ENCODE measurements around the gene CSRNP3. TPM values are rescaled to one million over a fixed set of nuclear protein-coding genes. Genes with fewer than 3 reads are reported as not detected.

The CSRNP3 gene
- total RNA-seq, 1 donor from 2014 or later: 1.9 TPM

DNA sequence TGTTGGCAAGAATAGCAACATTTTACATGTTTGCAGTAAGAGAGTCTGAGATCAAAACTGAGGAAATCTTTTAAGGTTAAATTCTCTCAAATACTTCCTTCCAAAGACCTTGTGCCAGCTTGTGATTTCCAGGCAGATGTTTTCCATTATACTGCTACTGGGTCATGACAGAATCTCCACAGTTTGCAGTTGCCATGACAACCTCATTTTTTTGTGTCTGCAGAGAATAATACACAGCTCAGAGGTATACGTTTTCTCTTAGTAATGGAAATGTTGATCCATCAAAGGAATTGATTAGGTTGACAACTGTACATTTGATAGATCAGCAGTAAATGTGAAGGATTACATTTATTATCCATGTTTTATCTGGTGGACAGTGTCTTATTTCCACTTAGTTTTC, 29.1 kb upstream of the CSRNP3 start:
- H3K27ac ChIP-seq: no peak overlapping the region
- H3K4me1 ChIP-seq: no peaks in the 10 kb centered on the region
- intact Hi-C loops (cut with DNase I): no loop called here
- H3K9me3 ChIP-seq: no peaks in the 10 kb centered on the region
- H3K4me3 ChIP-seq: no peak overlapping the region
- no peaks in the 10 kb centered on the region for H3K36me3 ChIP-seq
- DNase-seq (no peak), ATAC-seq (no peak)
- TF ChIP-seq, protein P1, sequence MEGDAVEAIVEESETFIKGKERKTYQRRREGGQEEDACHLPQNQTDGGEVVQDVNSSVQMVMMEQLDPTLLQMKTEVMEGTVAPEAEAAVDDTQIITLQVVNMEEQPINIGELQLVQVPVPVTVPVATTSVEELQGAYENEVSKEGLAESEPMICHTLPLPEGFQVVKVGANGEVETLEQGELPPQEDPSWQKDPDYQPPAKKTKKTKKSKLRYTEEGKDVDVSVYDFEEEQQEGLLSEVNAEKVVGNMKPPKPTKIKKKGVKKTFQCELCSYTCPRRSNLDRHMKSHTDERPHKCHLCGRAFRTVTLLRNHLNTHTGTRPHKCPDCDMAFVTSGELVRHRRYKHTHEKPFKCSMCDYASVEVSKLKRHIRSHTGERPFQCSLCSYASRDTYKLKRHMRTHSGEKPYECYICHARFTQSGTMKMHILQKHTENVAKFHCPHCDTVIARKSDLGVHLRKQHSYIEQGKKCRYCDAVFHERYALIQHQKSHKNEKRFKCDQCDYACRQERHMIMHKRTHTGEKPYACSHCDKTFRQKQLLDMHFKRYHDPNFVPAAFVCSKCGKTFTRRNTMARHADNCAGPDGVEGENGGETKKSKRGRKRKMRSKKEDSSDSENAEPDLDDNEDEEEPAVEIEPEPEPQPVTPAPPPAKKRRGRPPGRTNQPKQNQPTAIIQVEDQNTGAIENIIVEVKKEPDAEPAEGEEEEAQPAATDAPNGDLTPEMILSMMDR (IDR thresholded peaks at IDR 0.05): no peak
- no peaks in the 10 kb centered on the region for H3K27me3 ChIP-seq

DNA sequence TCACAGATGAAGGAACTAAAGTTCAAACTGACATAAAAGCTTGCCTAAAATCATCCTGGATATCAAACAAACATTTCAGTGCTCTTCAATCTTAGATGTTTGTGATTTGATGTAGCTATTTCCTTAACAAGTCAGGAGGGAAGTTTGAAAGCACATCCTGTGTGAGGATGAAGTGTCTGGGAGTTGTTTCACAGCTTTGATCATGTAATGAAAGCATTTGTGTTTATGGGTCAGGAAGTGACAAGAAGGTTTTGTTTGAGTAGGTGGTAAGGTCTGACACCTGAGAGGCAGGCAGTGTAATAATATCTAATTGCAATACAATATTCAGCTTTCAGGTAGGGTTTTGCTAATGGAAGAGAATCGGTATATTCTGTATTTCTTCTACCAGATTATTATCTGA, 26.0 kb upstream of the CSRNP3 start:
- TF ChIP-seq, protein P1 (IDR thresholded peaks at IDR 0.05): no peak
- Histone ChIP-seq H3K36me3 (no peaks in the 10 kb centered on the region), H3K9me3 (no peaks in the 10 kb centered on the region), H3K4me3 (no peak overlapping the region), H3K27me3 (no peaks in the 10 kb centered on the region), H3K27ac (no peak overlapping the region), H3K4me1 (no peaks in the 10 kb centered on the region)
- intact Hi-C loops (cut with DNase I): no loop called here
- DNase-seq (no peak), ATAC-seq (no peak)

DNA sequence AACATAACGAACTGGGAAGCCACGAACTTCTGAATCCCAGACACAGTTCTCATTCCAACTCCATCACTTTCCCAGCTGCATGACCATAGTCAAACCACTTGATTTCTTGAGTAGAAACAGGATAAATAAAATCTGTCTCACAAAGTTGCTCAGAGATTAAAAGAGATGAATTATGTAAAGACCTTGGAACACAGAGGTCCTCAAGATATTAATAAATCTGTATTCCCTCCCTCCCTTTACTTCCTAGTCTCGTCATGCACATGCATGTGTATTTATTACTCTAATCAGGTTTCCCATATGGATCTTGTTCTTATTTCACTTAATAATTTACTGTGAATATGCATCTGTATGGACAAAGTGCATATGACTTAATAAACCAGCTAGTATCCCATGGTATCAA, 21.1 kb upstream of the CSRNP3 start:
- ATAC-seq: no peak
- Histone ChIP-seq H3K4me1 (no peaks in the 10 kb centered on the region), H3K4me3 (no peak overlapping the region), H3K27ac (no peak overlapping the region), H3K36me3 (no peaks in the 10 kb centered on the region), H3K27me3 (no peaks in the 10 kb centered on the region), H3K9me3 (no peaks in the 10 kb centered on the region)
- TF ChIP-seq, protein P1 (IDR thresholded peaks at IDR 0.05): no peak
- DNase-seq: no peak
- intact Hi-C loops (cut with DNase I): no loop called here

DNA sequence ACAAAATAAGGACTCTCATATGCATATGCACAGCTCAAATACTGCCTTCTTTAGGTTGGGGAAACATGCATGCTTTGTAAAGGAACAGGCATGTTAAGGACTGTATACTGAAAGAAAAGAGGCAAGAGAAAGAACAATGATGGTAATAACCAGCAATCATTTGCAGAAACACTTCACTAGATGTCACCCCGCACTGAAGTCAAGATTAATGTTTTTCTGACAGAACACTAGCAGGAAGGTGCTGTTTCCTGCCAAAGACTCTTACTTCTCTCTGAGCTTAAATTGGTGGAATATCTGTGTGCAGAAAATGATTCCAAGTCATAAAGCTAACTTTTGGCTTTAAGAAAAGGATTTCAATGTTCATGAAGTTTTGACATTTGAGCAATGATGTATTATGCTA, 19.3 kb upstream of the CSRNP3 start:
- no peaks in the 10 kb centered on the region for H3K4me1 ChIP-seq
- H3K27ac ChIP-seq: no peak overlapping the region
- ATAC-seq (no peak), DNase-seq (no peak)
- intact Hi-C loops (cut with DNase I): no loop called here
- H3K9me3 ChIP-seq: no peaks in the 10 kb centered on the region
- no peaks in the 10 kb centered on the region for H3K27me3 ChIP-seq
- TF ChIP-seq, protein P1 (IDR thresholded peaks at IDR 0.05): no peak
- H3K4me3 ChIP-seq: no peak overlapping the region
- H3K36me3 ChIP-seq: no peaks in the 10 kb centered on the region

DNA sequence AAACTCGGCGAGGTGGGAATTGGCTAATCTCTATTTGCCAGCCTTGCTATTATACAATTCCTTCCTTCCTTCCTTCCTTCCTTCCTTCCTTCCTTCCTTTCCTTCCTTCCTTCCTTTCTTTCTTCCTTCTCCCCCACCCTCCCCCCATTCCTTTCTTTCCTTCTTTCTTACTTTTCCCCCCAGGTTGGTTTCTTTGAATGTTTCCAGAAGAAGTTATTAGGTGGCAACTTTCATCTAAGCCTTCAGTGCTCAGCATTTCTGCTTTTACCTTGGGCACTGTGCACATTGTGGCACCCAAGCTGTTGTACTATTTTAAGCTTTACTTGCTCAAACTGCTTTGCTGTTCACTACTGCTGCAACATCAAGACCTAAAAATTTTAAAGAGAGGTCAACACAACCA, 17.2 kb upstream of the CSRNP3 start:
- TF ChIP-seq, protein P1 (IDR thresholded peaks at IDR 0.05): no peak
- no peaks in the 10 kb centered on the region for H3K27me3 ChIP-seq
- no peak overlapping the region for H3K27ac ChIP-seq
- H3K4me1 ChIP-seq: no peaks in the 10 kb centered on the region
- H3K36me3 ChIP-seq: no peaks in the 10 kb centered on the region
- DNase-seq (no peak), ATAC-seq (no peak)
- no peak overlapping the region for H3K4me3 ChIP-seq
- intact Hi-C loops (cut with DNase I): no loop called here
- no peaks in the 10 kb centered on the region for H3K9me3 ChIP-seq

DNA sequence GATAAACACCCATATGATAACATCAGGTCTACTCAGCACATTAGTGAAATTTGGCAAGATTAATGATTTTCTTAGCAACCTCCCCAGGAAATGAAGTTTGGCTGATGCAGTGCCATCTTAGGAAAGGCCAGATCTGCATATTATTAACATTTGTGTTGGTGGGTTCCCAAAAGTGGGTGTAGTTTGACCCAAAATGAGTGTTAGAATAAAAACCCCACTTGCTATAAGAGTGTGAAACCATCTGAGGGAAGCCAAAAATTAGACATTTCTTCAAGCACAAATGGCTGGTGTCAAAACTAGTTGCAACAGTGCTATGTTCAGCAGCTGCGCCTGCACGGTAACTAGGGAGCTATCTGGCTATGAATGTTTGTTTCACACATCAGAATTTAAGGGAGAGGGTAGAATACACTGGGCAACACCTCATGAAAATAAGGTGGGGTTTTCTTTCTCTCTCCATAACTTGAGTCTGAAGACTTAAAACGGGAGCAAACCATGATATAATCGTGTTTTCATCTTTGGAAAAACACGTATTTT, 15.9 kb upstream of the CSRNP3 start:
- Histone ChIP-seq H3K27me3 (no peaks in the 10 kb centered on the region), H3K4me1 (no peaks in the 10 kb centered on the region), H3K27ac (no peak overlapping the region), H3K36me3 (no peaks in the 10 kb centered on the region), H3K4me3 (no peak overlapping the region), H3K9me3 (no peaks in the 10 kb centered on the region)
- intact Hi-C loops (cut with DNase I): no loop called here
- DNase-seq (no peak), ATAC-seq (no peak)
- TF ChIP-seq, protein P1 (IDR thresholded peaks at IDR 0.05): no peak
